ENCODE measurements around the gene MX1. TPM values are rescaled to one million over a fixed set of nuclear protein-coding genes. Genes with fewer than 3 reads are reported as not detected.
A peak's percentile ranks its signal among the peaks of the same experiment; 100 is the strongest.

Gene MX1
- total RNA-seq, 2 experiments from 2014 or later: 23.9 to 24.7 TPM

- H3K27ac ChIP-seq (ENCODE audit: low read depth, low read length, poor library complexity, severe bottlenecking): no peak overlapping the region
- H3K79me2 ChIP-seq (ENCODE audit: insufficient read depth, low read depth, low read length): no peaks in the 10 kb centered on the region
- peaks cover 6% of the 10 kb centered on the region for H3K4me1 ChIP-seq (ENCODE audit: insufficient read depth, low read length, poor library complexity, severe bottlenecking)
- no peak overlapping the region for H3K4me3 ChIP-seq (ENCODE audit: low read depth, low read length, poor library complexity, severe bottlenecking)
- intact Hi-C loops (cut with micrococcal nuclease; ENCODE audit: unreplicated experiment): no loop called here
- H3K36me3 ChIP-seq (ENCODE audit: insufficient read depth, low read length): no peaks in the 10 kb centered on the region
- no peak for DNase-seq (ENCODE audit: low spot score)
- no peak overlapping the region for H3K4me2 ChIP-seq (ENCODE audit: low read length)
- no peaks in the 10 kb centered on the region for H4K20me1 ChIP-seq (ENCODE audit: insufficient read depth, low read length)
- no peak overlapping the region for H2AFZ ChIP-seq (ENCODE audit: low read length)
- no peak for TF ChIP-seq CTCF (conservative IDR thresholded peaks at IDR 0.05; ENCODE audit: low read length)
- no peak for TF ChIP-seq EZH2phosphoT487 (IDR thresholded peaks at IDR 0.05; ENCODE audit: borderline replicate concordance, low read depth, low read length)
- CTCF ChIA-PET (ENCODE audit: unreplicated experiment): no interaction called here
- H3K9me2 ChIP-seq (ENCODE audit: insufficient read depth, low read length): no peaks in the 10 kb centered on the region
- H3K9me3 ChIP-seq (ENCODE audit: low read length): no peaks in the 10 kb centered on the region
- POLR2A ChIA-PET: no interaction called here
- BruUV-seq (replicated peaks): no TSS peak
These were observed 61.0 kb downstream of the MX1 start for GRCh38 chr21:41487082-41487481.

- Histone ChIP-seq H3K4me3 (ENCODE audit: low read depth, low read length, poor library complexity, severe bottlenecking) (no peak overlapping the region), H3K4me1 (ENCODE audit: insufficient read depth, low read length, poor library complexity, severe bottlenecking) (peaks cover 6% of the 10 kb centered on the region), H3K9me3 (ENCODE audit: low read length) (no peaks in the 10 kb centered on the region), H3K4me2 (ENCODE audit: low read length) (no peak overlapping the region), H2AFZ (ENCODE audit: low read length) (no peak overlapping the region), H4K20me1 (ENCODE audit: insufficient read depth, low read length) (no peaks in the 10 kb centered on the region), H3K9me2 (ENCODE audit: insufficient read depth, low read length) (no peaks in the 10 kb centered on the region), H3K27ac (ENCODE audit: low read depth, low read length, poor library complexity, severe bottlenecking) (no peak overlapping the region), H3K36me3 (ENCODE audit: insufficient read depth, low read length) (no peaks in the 10 kb centered on the region), H3K79me2 (ENCODE audit: insufficient read depth, low read depth, low read length) (no peaks in the 10 kb centered on the region)
- ChIA-PET CTCF (ENCODE audit: unreplicated experiment) (no interaction called here), POLR2A (no interaction called here)
- DNase-seq (ENCODE audit: low spot score): peak; percentile 26
- no TSS peak for BruUV-seq (replicated peaks)
- intact Hi-C loops (cut with micrococcal nuclease; ENCODE audit: unreplicated experiment): no loop called here
- no peak for TF ChIP-seq CTCF (conservative IDR thresholded peaks at IDR 0.05; ENCODE audit: low read length)
- TF ChIP-seq EZH2phosphoT487 (IDR thresholded peaks at IDR 0.05; ENCODE audit: borderline replicate concordance, low read depth, low read length): no peak
These were observed 62.0 kb downstream of the MX1 start for GRCh38 chr21:41488080-41488479.

- no peak overlapping the region for H3K27ac ChIP-seq (ENCODE audit: low read depth, low read length, poor library complexity, severe bottlenecking)
- H3K79me2 ChIP-seq (ENCODE audit: insufficient read depth, low read depth, low read length): no peaks in the 10 kb centered on the region
- POLR2A ChIA-PET: no interaction called here
- H4K20me1 ChIP-seq (ENCODE audit: insufficient read depth, low read length): no peaks in the 10 kb centered on the region
- CTCF ChIA-PET (ENCODE audit: unreplicated experiment): no interaction called here
- BruUV-seq (replicated peaks): no TSS peak
- no peak overlapping the region for H3K4me3 ChIP-seq (ENCODE audit: low read depth, low read length, poor library complexity, severe bottlenecking)
- intact Hi-C loops (cut with micrococcal nuclease; ENCODE audit: unreplicated experiment): no loop called here
- no peak for DNase-seq (ENCODE audit: low spot score)
- H3K4me2 ChIP-seq (ENCODE audit: low read length): no peak overlapping the region
- peaks cover 6% of the 10 kb centered on the region for H3K4me1 ChIP-seq (ENCODE audit: insufficient read depth, low read length, poor library complexity, severe bottlenecking)
- H3K36me3 ChIP-seq (ENCODE audit: insufficient read depth, low read length): no peaks in the 10 kb centered on the region
- no peak overlapping the region for H2AFZ ChIP-seq (ENCODE audit: low read length)
- no peaks in the 10 kb centered on the region for H3K9me3 ChIP-seq (ENCODE audit: low read length)
- no peaks in the 10 kb centered on the region for H3K9me2 ChIP-seq (ENCODE audit: insufficient read depth, low read length)
- TF ChIP-seq CTCF (conservative IDR thresholded peaks at IDR 0.05; ENCODE audit: low read length): no peak
- no peak for TF ChIP-seq EZH2phosphoT487 (IDR thresholded peaks at IDR 0.05; ENCODE audit: borderline replicate concordance, low read depth, low read length)
These were observed 63.3 kb downstream of the MX1 start for GRCh38 chr21:41489329-41489728.

All from OCI-LY7 (cell line).